Measurements from ENCODE around the gene AUTS2.

The AUTS2 gene

GRCh38 chr7:69622960-69623359 is 24.7 kb downstream of the AUTS2 start:
- in situ Hi-C loops (cut with MboI; ENCODE audit: low sequenced_read_pairs) = no loop called here

- in situ Hi-C loops (cut with MboI; ENCODE audit: low sequenced_read_pairs) = no loop called here
Measured at GRCh38 chr7:69624435-69625230, 26.4 kb downstream of the AUTS2 start.

- in situ Hi-C loops (cut with MboI; ENCODE audit: low sequenced_read_pairs) = no loop called here
Measured at GRCh38 chr7:69625238-69625637, 27.0 kb downstream of the AUTS2 start.

- in situ Hi-C loops (cut with MboI; ENCODE audit: low sequenced_read_pairs) = no loop called here
Measured at GRCh38 chr7:69625798-69626197, 27.5 kb downstream of the AUTS2 start.

- in situ Hi-C loops (cut with MboI; ENCODE audit: low sequenced_read_pairs) = no loop called here
Measured at GRCh38 chr7:69630292-69630691, 32.0 kb downstream of the AUTS2 start.

GRCh38 chr7:69631131-69631530 is 32.9 kb downstream of the AUTS2 start:
- in situ Hi-C loops (cut with MboI; ENCODE audit: low sequenced_read_pairs) = no loop called here

GRCh38 chr7:69632280-69632679 is 34.0 kb downstream of the AUTS2 start:
- in situ Hi-C loops (cut with MboI; ENCODE audit: low sequenced_read_pairs) = no loop called here

GRCh38 chr7:69633122-69633831 is 35.0 kb downstream of the AUTS2 start:
- in situ Hi-C loops (cut with MboI; ENCODE audit: low sequenced_read_pairs) = no loop called here

- in situ Hi-C loops (cut with MboI; ENCODE audit: low sequenced_read_pairs) = no loop called here
Measured at GRCh38 chr7:69635555-69636185, 37.4 kb downstream of the AUTS2 start.

- in situ Hi-C loops (cut with MboI; ENCODE audit: low sequenced_read_pairs) = no loop called here
Measured at GRCh38 chr7:69638674-69639073, 40.4 kb downstream of the AUTS2 start.

GRCh38 chr7:69640216-69640615 is 41.9 kb downstream of the AUTS2 start:
- in situ Hi-C loops (cut with MboI; ENCODE audit: low sequenced_read_pairs) = no loop called here

- in situ Hi-C loops (cut with MboI; ENCODE audit: low sequenced_read_pairs) = no loop called here
Measured at GRCh38 chr7:69640925-69641594, 42.8 kb downstream of the AUTS2 start.

- in situ Hi-C loops (cut with MboI; ENCODE audit: low sequenced_read_pairs) = no loop called here
Measured at GRCh38 chr7:69643265-69643664, 45.0 kb downstream of the AUTS2 start.

GRCh38 chr7:69643708-69644445 is 45.6 kb downstream of the AUTS2 start:
- in situ Hi-C loops (cut with MboI; ENCODE audit: low sequenced_read_pairs) = no loop called here

- in situ Hi-C loops (cut with MboI; ENCODE audit: low sequenced_read_pairs) = no loop called here
Measured at GRCh38 chr7:69645683-69646082, 47.4 kb downstream of the AUTS2 start.

- in situ Hi-C loops (cut with MboI; ENCODE audit: low sequenced_read_pairs) = no loop called here
Measured at GRCh38 chr7:69651101-69651590, 52.9 kb downstream of the AUTS2 start.

GRCh38 chr7:69652947-69653701 is 54.8 kb downstream of the AUTS2 start:
- in situ Hi-C loops (cut with MboI; ENCODE audit: low sequenced_read_pairs) = no loop called here

GRCh38 chr7:69653806-69654205 is 55.5 kb downstream of the AUTS2 start:
- in situ Hi-C loops (cut with MboI; ENCODE audit: low sequenced_read_pairs) = no loop called here

- in situ Hi-C loops (cut with MboI; ENCODE audit: low sequenced_read_pairs) = no loop called here
Measured at GRCh38 chr7:69654381-69654780, 56.1 kb downstream of the AUTS2 start.
